WTC11 (cell line): ENCODE measurements around the gene GPR18. TPM values are rescaled to one million over a fixed set of nuclear protein-coding genes. Genes with fewer than 3 reads are reported as not detected.
"Not testable (repeated sequence)": the region's sequence is repeated elsewhere in the genome, so short reads cannot be mapped to it uniquely, and the experiment has no call there.

Source experiments
- ATAC-seq: fragments of 200-7000 bp; cut with Tn5 transposase; 2 replicates; pipeline ENCODE4 v1.10.0; 2021; ENCODE audit warnings: mild to moderate bottlenecking, moderate library complexity
- CTCF ChIA-PET: fragments of 300-600 bp; sonication (Branson Sonifier 250); formaldehyde crosslinking; loops from one replicate; lab custom pipeline; 2021; ENCODE audit warnings: antibody characterized with exemption; lab: Charles Lee
- POLR2A ChIA-PET: fragments of 350-600 bp; sonication (Branson Sonifier 250); formaldehyde crosslinking; loops from one replicate; lab custom pipeline; 2021; ENCODE audit warnings: antibody characterized with exemption; lab: Charles Lee
- DNase-seq: peaks from one replicate; pipeline ENCODE4 v3.0.0; 2021; ENCODE audit warnings: low spot score
- H3K27ac Mint-ChIP-seq: 2 replicates; pipeline ENCODE4 v1.8.0; 2021; ENCODE audit warnings: mixed read lengths
- H3K27me3 Mint-ChIP-seq: 2 replicates; pipeline ENCODE4 v1.8.0; 2021; ENCODE audit warnings: low read depth, mild to moderate bottlenecking, moderate library complexity, mixed read lengths
- H3K36me3 Mint-ChIP-seq: 2 replicates; pipeline ENCODE4 v1.8.0; 2021; ENCODE audit warnings: mixed read lengths
- H3K4me1 Mint-ChIP-seq: 2 replicates; pipeline ENCODE4 v1.8.0; 2022; ENCODE audit warnings: mixed read lengths
- H3K4me3 Mint-ChIP-seq: 2 replicates; pipeline ENCODE4 v1.8.0; 2021; ENCODE audit warnings: mild to moderate bottlenecking, moderate library complexity, mixed read lengths
- H3K9me3 Mint-ChIP-seq: 2 replicates; pipeline ENCODE4 v1.8.0; 2021; ENCODE audit warnings: mixed read lengths
- AR ChIP-seq: fragments of 250-450 bp; sonication (Bioruptor Pico); IDR thresholded peaks from 2 replicates; pipeline ENCODE4 v1.9.0; 2021; ENCODE audit warnings: mild to moderate bottlenecking
- ELF4 ChIP-seq: sonication (generic); formaldehyde crosslinking; IDR thresholded peaks from 2 replicates; pipeline ENCODE4 v1.8.1; 2022; ENCODE audit warnings: low read depth, mild to moderate bottlenecking, moderate library complexity, missing genetic modification reagents
- ESRRA ChIP-seq: sonication (generic); formaldehyde crosslinking; IDR thresholded peaks from 2 replicates; pipeline ENCODE4 v1.8.1; 2022; ENCODE audit warnings: mild to moderate bottlenecking, missing genetic modification reagents, borderline replicate concordance
- GABPB1 ChIP-seq: sonication (generic); formaldehyde crosslinking; IDR thresholded peaks from 2 replicates; pipeline ENCODE4 v1.8.1; 2023; ENCODE audit warnings: mild to moderate bottlenecking, missing genetic modification reagents
- JAZF1 ChIP-seq: fragments of 250-450 bp; sonication (Bioruptor Pico); IDR thresholded peaks from 2 replicates; pipeline ENCODE4 v1.9.0; 2021; ENCODE audit warnings: moderate library complexity, mild to moderate bottlenecking, inconsistent platforms
- KAT7 ChIP-seq: sonication (generic); formaldehyde crosslinking; IDR thresholded peaks from 2 replicates; pipeline ENCODE4 v1.8.1; 2023; ENCODE audit warnings: missing genetic modification reagents, mild to moderate bottlenecking, borderline replicate concordance
- MXD4 ChIP-seq: fragments of 250-450 bp; sonication (Bioruptor Pico); IDR thresholded peaks from 2 replicates; pipeline ENCODE4 v1.8.0; 2021; ENCODE audit warnings: mild to moderate bottlenecking, moderate library complexity, borderline replicate concordance
- NFE2L1 ChIP-seq: sonication (generic); formaldehyde crosslinking; IDR thresholded peaks from 2 replicates; pipeline ENCODE4 v1.8.1; 2023; ENCODE audit warnings: missing genetic modification reagents
- PREB ChIP-seq: sonication (generic); formaldehyde crosslinking; IDR thresholded peaks from 2 replicates; pipeline ENCODE4 v1.8.1; 2022; ENCODE audit warnings: mild to moderate bottlenecking, missing genetic modification reagents, moderate library complexity, borderline replicate concordance
- PRRX2 ChIP-seq: fragments of 250-450 bp; sonication (Bioruptor Pico); IDR thresholded peaks from 2 replicates; pipeline ENCODE4 v1.8.0; 2021; ENCODE audit warnings: mild to moderate bottlenecking
- RELA ChIP-seq: sonication (generic); formaldehyde crosslinking; IDR thresholded peaks from 2 replicates; pipeline ENCODE4 v1.8.1; 2022; ENCODE audit warnings: missing genetic modification reagents, mild to moderate bottlenecking, borderline replicate concordance
- SMAD4 ChIP-seq: sonication (generic); formaldehyde crosslinking; IDR thresholded peaks from 2 replicates; pipeline ENCODE4 v1.8.0; 2022; ENCODE audit warnings: mild to moderate bottlenecking, missing genetic modification reagents
- ZBTB43 ChIP-seq: sonication (generic); formaldehyde crosslinking; IDR thresholded peaks from 2 replicates; pipeline ENCODE4 v1.8.1; 2023; ENCODE audit warnings: mild to moderate bottlenecking, missing genetic modification reagents
- ZNF671 ChIP-seq: fragments of 250-450 bp; sonication (Bioruptor Pico); IDR thresholded peaks from 2 replicates; pipeline ENCODE4 v1.8.0; 2021; ENCODE audit warnings: mild to moderate bottlenecking
- total RNA-seq: library from RNA; stranded (reverse); gene quantifications from 3 replicates; pipeline ENCODE4 v1.2.3, GENCODE V29; 2021
- TF ChIP-seq, protein P1 (sequence below): sonication (generic); formaldehyde crosslinking; IDR thresholded peaks from 2 replicates; pipeline ENCODE4 v1.8.1; 2023; ENCODE audit warnings: mild to moderate bottlenecking, missing genetic modification reagents, moderate library complexity
- TF ChIP-seq, protein P2 (sequence below): fragments of 200-600 bp; IDR thresholded peaks from 2 replicates; pipeline ENCODE4 v1.8.0; 2022; ENCODE audit warnings: antibody characterized with exemption

The GPR18 gene
- total RNA-seq, 1 experiment from 2014 or later: 0.09 TPM

- TF ChIP-seq AR (CRISPR knock-in tag) (no peak), ESRRA (no peak), ELF4 (CRISPR knock-in tag) (no peak), PRRX2 (CRISPR knock-in tag) (no peak), ZNF671 (CRISPR knock-in tag) (no peak)
- TF ChIP-seq, protein P1, sequence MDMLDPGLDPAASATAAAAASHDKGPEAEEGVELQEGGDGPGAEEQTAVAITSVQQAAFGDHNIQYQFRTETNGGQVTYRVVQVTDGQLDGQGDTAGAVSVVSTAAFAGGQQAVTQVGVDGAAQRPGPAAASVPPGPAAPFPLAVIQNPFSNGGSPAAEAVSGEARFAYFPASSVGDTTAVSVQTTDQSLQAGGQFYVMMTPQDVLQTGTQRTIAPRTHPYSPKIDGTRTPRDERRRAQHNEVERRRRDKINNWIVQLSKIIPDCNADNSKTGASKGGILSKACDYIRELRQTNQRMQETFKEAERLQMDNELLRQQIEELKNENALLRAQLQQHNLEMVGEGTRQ: no peak
- TF ChIP-seq, protein P2, sequence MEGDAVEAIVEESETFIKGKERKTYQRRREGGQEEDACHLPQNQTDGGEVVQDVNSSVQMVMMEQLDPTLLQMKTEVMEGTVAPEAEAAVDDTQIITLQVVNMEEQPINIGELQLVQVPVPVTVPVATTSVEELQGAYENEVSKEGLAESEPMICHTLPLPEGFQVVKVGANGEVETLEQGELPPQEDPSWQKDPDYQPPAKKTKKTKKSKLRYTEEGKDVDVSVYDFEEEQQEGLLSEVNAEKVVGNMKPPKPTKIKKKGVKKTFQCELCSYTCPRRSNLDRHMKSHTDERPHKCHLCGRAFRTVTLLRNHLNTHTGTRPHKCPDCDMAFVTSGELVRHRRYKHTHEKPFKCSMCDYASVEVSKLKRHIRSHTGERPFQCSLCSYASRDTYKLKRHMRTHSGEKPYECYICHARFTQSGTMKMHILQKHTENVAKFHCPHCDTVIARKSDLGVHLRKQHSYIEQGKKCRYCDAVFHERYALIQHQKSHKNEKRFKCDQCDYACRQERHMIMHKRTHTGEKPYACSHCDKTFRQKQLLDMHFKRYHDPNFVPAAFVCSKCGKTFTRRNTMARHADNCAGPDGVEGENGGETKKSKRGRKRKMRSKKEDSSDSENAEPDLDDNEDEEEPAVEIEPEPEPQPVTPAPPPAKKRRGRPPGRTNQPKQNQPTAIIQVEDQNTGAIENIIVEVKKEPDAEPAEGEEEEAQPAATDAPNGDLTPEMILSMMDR: no peak
- TF ChIP-seq, all 79 proteins: peak for 0
Observed at GRCh38 chr13:99230991-99231390, 27.2 kb downstream of the GPR18 start (continued).

- H3K9me3 Mint-ChIP-seq, ATAC-seq, DNase-seq, H3K36me3 Mint-ChIP-seq, H3K4me3 Mint-ChIP-seq, H3K27ac Mint-ChIP-seq, H3K27me3 Mint-ChIP-seq, POLR2A ChIA-PET: not testable (repeated sequence)
- CTCF ChIA-PET: interaction anchor here (0.7 to 1.2 kb wide), 2 partner anchors 35 to 39 kb away, joined by 5 read pairs; no protein-coding TSS in a partner anchor
- peaks cover 24% of the 10 kb centered on the region for H3K4me1 Mint-ChIP-seq
Observed at GRCh38 chr13:99230588-99230987, 27.6 kb downstream of the GPR18 start.

GRCh38 chr13:99228737-99229691 lies 29.2 kb downstream of the GPR18 start:
- peak overlapping the region; percentile 57 for H3K27ac Mint-ChIP-seq

More at GRCh38 chr13:99228737-99229691, 29.2 kb downstream of the GPR18 start:
- H3K4me1 Mint-ChIP-seq: peaks cover 24% of the 10 kb centered on the region
- TF ChIP-seq PREB: no peak
- no peak for TF ChIP-seq KAT7 (CRISPR knock-in tag)
- TF ChIP-seq RELA (CRISPR knock-in tag): no peak
- no peak for TF ChIP-seq NFE2L1 (CRISPR knock-in tag)
- TF ChIP-seq MXD4 (CRISPR knock-in tag): no peak
- TF ChIP-seq ZBTB43 (CRISPR knock-in tag): no peak
- no peak for TF ChIP-seq JAZF1
- TF ChIP-seq SMAD4: no peak
- TF ChIP-seq GABPB1 (CRISPR knock-in tag): no peak
- no peak for ATAC-seq
- no peaks in the 10 kb centered on the region for H3K27me3 Mint-ChIP-seq
- H3K36me3 Mint-ChIP-seq: no peaks in the 10 kb centered on the region
- ChIA-PET POLR2A (no interaction called here), CTCF (interaction anchor here (1.2 kb wide), 1 partner anchor 37 kb away, joined by 5 read pairs; no protein-coding TSS in a partner anchor)
- H3K4me3 Mint-ChIP-seq: no peak overlapping the region
- no peaks in the 10 kb centered on the region for H3K9me3 Mint-ChIP-seq
- no peak for DNase-seq
